HepG2 (cell line): ENCODE measurements around the gene ACTN3. TPM values are rescaled to one million over a fixed set of nuclear protein-coding genes. Genes with fewer than 3 reads are reported as not detected.

Experiments
- ATAC-seq: fragments of 200-7000 bp; cut with Tn5 transposase; 3 replicates; pipeline ENCODE4 v1.9.1; 2020; ENCODE audit warnings: mild to moderate bottlenecking, moderate library complexity
- BruUV-seq: library from RNA; stranded (reverse); fragments of 400-500 nt; replicated peaks from 2 replicates; lab custom pipeline; 2021; lab: Mats Ljungman, UMichigan
- CTCF ChIA-PET: fragments of 300-600 bp; formaldehyde crosslinking; extraction: SDS; loops from one replicate; lab custom pipeline; 2021; ENCODE audit warnings: low total read pairs, inconsistent platforms, low intra/inter-chr PET ratio; lab: Yijun Ruan, JAX
- POLR2A ChIA-PET: fragments of 350-600 bp; sonication (Branson Sonifier 250); formaldehyde crosslinking; loops from one replicate; lab custom pipeline; 2020; ENCODE audit warnings: antibody characterized with exemption, inconsistent platforms; lab: Yijun Ruan, JAX
- DNase-seq: peaks from one replicate; pipeline ENCODE4 v3.0.0-alpha.2; 2015; ENCODE audit warnings: low spot score
- FAIRE-seq: peaks from 3 replicates; lab custom pipeline; 2011; peaks lifted over from hg19 to GRCh38; lab: Jason Lieb, UNC
- H2AFZ ChIP-seq: one replicate; pipeline ENCODE4 v1.6.1; 2011; ENCODE audit warnings: low read length, inconsistent platforms
- H3K27ac ChIP-seq: fragments of 300-600 bp; 3 replicates; pipeline ENCODE4 v1.8.0; 2011; ENCODE audit warnings: mixed run types, mild to moderate bottlenecking, mixed read lengths, low read length, inconsistent platforms; ENCODE audit not compliant: insufficient read depth; ENCODE audit errors: extremely low read length
- H3K27me3 ChIP-seq, 2 experiments: fragments of 200-600 bp in 1 of 2; 2 replicates in 1 of 2; 3 replicates in 1 of 2; pipeline versions ENCODE4 v1.6.0 to v1.8.0; 2011; ENCODE audit warnings: low read length in 2 of 2, mild to moderate bottlenecking in 2 of 2, moderate library complexity in 2 of 2, inconsistent platforms in 1 of 2; ENCODE audit not compliant: insufficient read depth in 2 of 2, control insufficient read depth in 1 of 2
- H3K36me3 ChIP-seq, 2 experiments: fragments of 200-600 bp in 1 of 2; replicated peaks in 1 of 2; 2 replicates in 1 of 2; 3 replicates in 1 of 2; pipeline versions ENCODE4 v1.5.1 to v1.8.0; 2011; ENCODE audit warnings: low read length in 2 of 2, inconsistent platforms in 1 of 2; ENCODE audit not compliant: insufficient read depth in 2 of 2, control insufficient read depth in 1 of 2
- H3K4me1 ChIP-seq: 2 replicates; pipeline ENCODE4 v1.5.1; 2012; ENCODE audit warnings: low read length, inconsistent platforms; ENCODE audit not compliant: insufficient read depth
- H3K4me2 ChIP-seq: 2 replicates; pipeline ENCODE4 v1.6.0; 2011; ENCODE audit warnings: low read depth, low read length, inconsistent platforms
- H3K4me3 ChIP-seq, 3 experiments: fragments of 200-600 bp in 1 of 3; sonication (generic), shearing (Covaris generic) in 1 of 3; replicated peaks in 1 of 3; 2 replicates each; pipeline ENCODE4 v1.5.1; 2011 to 2016; ENCODE audit warnings: low read length in 3 of 3, inconsistent platforms in 2 of 3, low read depth in 2 of 3, mild to moderate bottlenecking in 2 of 3, control low read depth in 1 of 3, mixed read lengths in 1 of 3; ENCODE audit not compliant: insufficient read depth in 1 of 3
- H3K79me2 ChIP-seq: one replicate; pipeline ENCODE4 v1.6.1; 2011; ENCODE audit warnings: low read length, inconsistent platforms; ENCODE audit not compliant: insufficient read depth
- H3K9ac ChIP-seq: 2 replicates; pipeline ENCODE4 v1.6.0; 2011; ENCODE audit warnings: mild to moderate bottlenecking, low read depth, low read length, inconsistent platforms; ENCODE audit not compliant: insufficient read depth
- H3K9me3 ChIP-seq: 2 replicates; pipeline ENCODE4 v1.5.1; 2012; ENCODE audit warnings: mild to moderate bottlenecking, low read length
- H4K20me1 ChIP-seq: 2 replicates; pipeline ENCODE4 v1.6.0; 2011; ENCODE audit warnings: inconsistent platforms, mild to moderate bottlenecking, low read length, moderate library complexity; ENCODE audit not compliant: insufficient read depth
- E2F5 ChIP-seq: sonication (generic); formaldehyde crosslinking; conservative IDR thresholded peaks from 2 replicates; pipeline ENCODE4 v1.4.0; 2020; ENCODE audit warnings: missing genetic modification reagents
- LCORL ChIP-seq, 2 experiments: fragments of 450-650 bp in 1 of 2; sonication (generic) in 1 of 2; formaldehyde crosslinking in 1 of 2; IDR thresholded peaks; 2 replicates each; pipeline versions ENCODE4 v1.5.0 to v1.6.1; 2017 to 2020; ENCODE audit warnings: antibody characterized with exemption in 1 of 2, missing genetic modification reagents in 1 of 2
- NFKBIZ ChIP-seq: IDR thresholded peaks from 2 replicates; pipeline ENCODE4 v1.6.1; 2018; ENCODE audit warnings: missing genetic modification reagents, missing compliant biosample characterization
- NRL ChIP-seq: sonication (generic); formaldehyde crosslinking; IDR thresholded peaks from 2 replicates; pipeline ENCODE4 v1.5.0; 2020; ENCODE audit warnings: missing genetic modification reagents, mild to moderate bottlenecking, moderate library complexity, borderline replicate concordance
- SMARCC2 ChIP-seq: fragments of 450-650 bp; IDR thresholded peaks from 2 replicates; pipeline ENCODE4 v1.6.1; 2017; ENCODE audit warnings: antibody characterized with exemption, mild to moderate bottlenecking
- TGIF2 ChIP-seq: IDR thresholded peaks from 2 replicates; pipeline ENCODE4 v1.6.1; 2016; ENCODE audit warnings: control low read depth, missing compliant biosample characterization
- TRAFD1 ChIP-seq: sonication (generic); formaldehyde crosslinking; IDR thresholded peaks from 2 replicates; pipeline ENCODE4 v1.5.1; 2020; ENCODE audit warnings: missing genetic modification reagents, mild to moderate bottlenecking, borderline replicate concordance
- ZBTB8A ChIP-seq: sonication (generic); formaldehyde crosslinking; IDR thresholded peaks from 2 replicates; pipeline ENCODE4 v1.4.0; 2020; ENCODE audit warnings: mild to moderate bottlenecking, low read depth, missing genetic modification reagents, borderline replicate concordance
- ZGPAT ChIP-seq: IDR thresholded peaks from 2 replicates; pipeline ENCODE4 v1.6.1; 2016; ENCODE audit warnings: mild to moderate bottlenecking
- ZNF343 ChIP-seq: sonication (generic); formaldehyde crosslinking; IDR thresholded peaks from 2 replicates; pipeline ENCODE4 v1.4.0; 2020; ENCODE audit warnings: mild to moderate bottlenecking, missing genetic modification reagents
- ZNF513 ChIP-seq: sonication (generic); formaldehyde crosslinking; conservative IDR thresholded peaks from 2 replicates; pipeline ENCODE4 v1.5.0; 2020; ENCODE audit warnings: missing genetic modification reagents
- ZNF652 ChIP-seq: IDR thresholded peaks from 2 replicates; pipeline ENCODE4 v1.6.1; 2016; ENCODE audit warnings: low read depth, borderline replicate concordance
- ZNF710 ChIP-seq: sonication (generic); formaldehyde crosslinking; IDR thresholded peaks from 2 replicates; pipeline ENCODE4 v1.5.0; 2020; ENCODE audit warnings: mild to moderate bottlenecking, missing genetic modification reagents, borderline replicate concordance
- WGBS: methylation state at CpG from one replicate; pipeline ENCODE4 v1.1.6; 2017; ENCODE audit warnings: low lambda C conversion rate; 5-methylcytosine and 5-hydroxymethylcytosine counted together
- in situ Hi-C: cut with HindIII; loops from 2 replicates; pipeline ENCODE4 v1.10.0; 2017; ENCODE audit warnings: low pct_unique_long_range_greater_than_20kb; ENCODE audit not compliant: extremely low pct_ligation_motif_present
- intact Hi-C: fragments of 100-400 bp; cut with micrococcal nuclease; formaldehyde crosslinking; loops from one replicate; pipeline ENCODE4 v1.10.0; 2022; ENCODE audit not compliant: unreplicated experiment
- polyA plus RNA-seq, 8 experiments: library from polyadenylated mRNA; depleted of rRNA in 3 of 8; stranded (reverse) in 7 of 8; unstranded in 1 of 8; fragments of >200 nt; fragmentation: Illumina TruSeq in 4 of 8; extraction: Trizol in 4 of 8; gene quantifications; 2 replicates each; pipeline versions ENCODE4 v1.2.1 to v1.2.3, GENCODE V29; 2011 to 2016; ENCODE audit warnings: low read depth in 4 of 8, missing spikeins in 1 of 8, mixed read lengths in 1 of 8; ENCODE audit not compliant: insufficient read depth in 1 of 8
- total RNA-seq, 5 experiments: library from RNA; depleted of rRNA; stranded (reverse); fragments of >200 nt; fragmentation: Illumina TruSeq; extraction: Trizol; gene quantifications; 2 replicates each; pipeline ENCODE4 v1.2.3, GENCODE V29; 2016; ENCODE audit warnings: low read depth in 1 of 5

The ACTN3 gene
- total and polyA plus RNA-seq, 2 of the 13 experiments (the other 11 are each of a cell fraction or from before 2014, with no cell fraction given), result 0.04 to 0.09 TPM

GRCh38 chr11:66554602-66555001 lies 7.9 kb downstream of the ACTN3 start (continued):
- TF ChIP-seq TRAFD1 (CRISPR knock-in tag) (no peak), ZNF710 (no peak)
- TF ChIP-seq, all 625 proteins: peak for 0

GRCh38 chr11:66555416-66555815 lies 8.7 kb downstream of the ACTN3 start:
- Histone ChIP-seq H3K27me3 (peaks cover 4 to 43% of the 10 kb centered on the region in 2 experiments), H3K9ac (no peak overlapping the region), H3K4me3 (no peak overlapping the region), H4K20me1 (no peaks in the 10 kb centered on the region), H3K27ac (no peak overlapping the region), H3K4me1 (peaks cover 8% of the 10 kb centered on the region), H2AFZ (no peak overlapping the region), H3K36me3 (no peaks in the 10 kb centered on the region), H3K79me2 (no peaks in the 10 kb centered on the region), H3K4me2 (no peak overlapping the region), H3K9me3 (no peaks in the 10 kb centered on the region)
- DNase-seq (no peak), ATAC-seq (no peak), FAIRE-seq (no peak)
- ChIA-PET CTCF (no interaction called here), POLR2A (no interaction called here)
- 0% methylated on average over 3 of the region's 3 CpGs for WGBS
- BruUV-seq, result no TSS peak
- intact Hi-C loops, result no loop called here
- in situ Hi-C loops, result loop anchor here (25.0 kb wide), 1 partner anchor 282 kb away; the partner anchor contains the start of gene RCE1
- no peak for TF ChIP-seq LCORL (IDR thresholded peaks at IDR 0.05)
- no peak for TF ChIP-seq LCORL (CRISPR knock-in tag; IDR thresholded peaks at IDR 0.05)
- TF ChIP-seq E2F5 (CRISPR knock-in tag), result no peak
- no peak for TF ChIP-seq TRAFD1 (CRISPR knock-in tag)
- TF ChIP-seq NRL, result no peak
- no peak for TF ChIP-seq SMARCC2
- no peak for TF ChIP-seq NFKBIZ
- no peak for TF ChIP-seq ZBTB8A (CRISPR knock-in tag)
- no peak for TF ChIP-seq ZNF513 (CRISPR knock-in tag)
- no peak for TF ChIP-seq ZGPAT (CRISPR knock-in tag)
- TF ChIP-seq TGIF2 (CRISPR knock-in tag), result no peak
- no peak for TF ChIP-seq ZNF652 (CRISPR knock-in tag)
- no peak for TF ChIP-seq ZNF343 (CRISPR knock-in tag)
